ENCODE results near the gene MT1H.
"Not testable (repeated sequence)": the region's sequence is repeated elsewhere in the genome, so short reads cannot be mapped to it uniquely, and the experiment has no call there.

The MT1H gene

GRCh38 chr16:56669005-56669839 lies at the start of gene MT1H:
Gene MT1H, plus strand, starts transcription at chr16:56669814. Its CDS starts 71 bp downstream, at chr16:56669885.
- no peak within 1 kb of the TSS for H3K27ac ChIP-seq
- TF ChIP-seq ZFX (IDR thresholded peaks at IDR 0.05; ENCODE audit: borderline replicate concordance) (no peak), CTCF (IDR thresholded peaks at IDR 0.05) (no peak)

DNA sequence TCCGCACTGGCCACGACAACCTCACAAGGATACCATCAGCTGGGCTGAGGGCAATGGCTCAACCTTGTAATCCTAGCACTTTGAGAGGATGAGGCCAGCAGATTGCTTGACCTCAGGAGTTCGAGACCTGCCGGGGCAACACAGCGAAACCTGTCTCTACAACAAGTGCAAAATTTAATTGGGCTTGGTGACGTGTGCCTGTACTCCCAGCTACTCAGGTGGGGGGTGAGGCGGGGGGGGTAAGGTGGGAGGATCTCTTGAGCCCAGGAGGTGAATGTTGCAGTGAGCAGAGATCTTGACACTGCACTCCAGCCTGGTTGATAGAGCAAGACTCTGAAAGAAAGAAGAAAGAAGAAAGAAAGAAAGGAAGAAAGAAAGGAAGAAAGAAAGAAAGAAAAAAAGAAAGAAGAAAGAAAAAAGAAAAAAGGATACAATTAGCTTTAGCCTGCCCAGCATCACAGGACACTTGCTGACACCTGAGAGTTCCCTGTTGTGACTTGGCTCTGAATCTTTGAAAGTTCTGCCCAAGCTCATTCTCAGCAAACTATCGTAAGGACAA lies 49.2 kb upstream of the MT1H start:
- no peak overlapping the region for H3K27ac ChIP-seq
- TF ChIP-seq CTCF (IDR thresholded peaks at IDR 0.05) (no peak), ZFX (IDR thresholded peaks at IDR 0.05; ENCODE audit: borderline replicate concordance) (no peak)

DNA sequence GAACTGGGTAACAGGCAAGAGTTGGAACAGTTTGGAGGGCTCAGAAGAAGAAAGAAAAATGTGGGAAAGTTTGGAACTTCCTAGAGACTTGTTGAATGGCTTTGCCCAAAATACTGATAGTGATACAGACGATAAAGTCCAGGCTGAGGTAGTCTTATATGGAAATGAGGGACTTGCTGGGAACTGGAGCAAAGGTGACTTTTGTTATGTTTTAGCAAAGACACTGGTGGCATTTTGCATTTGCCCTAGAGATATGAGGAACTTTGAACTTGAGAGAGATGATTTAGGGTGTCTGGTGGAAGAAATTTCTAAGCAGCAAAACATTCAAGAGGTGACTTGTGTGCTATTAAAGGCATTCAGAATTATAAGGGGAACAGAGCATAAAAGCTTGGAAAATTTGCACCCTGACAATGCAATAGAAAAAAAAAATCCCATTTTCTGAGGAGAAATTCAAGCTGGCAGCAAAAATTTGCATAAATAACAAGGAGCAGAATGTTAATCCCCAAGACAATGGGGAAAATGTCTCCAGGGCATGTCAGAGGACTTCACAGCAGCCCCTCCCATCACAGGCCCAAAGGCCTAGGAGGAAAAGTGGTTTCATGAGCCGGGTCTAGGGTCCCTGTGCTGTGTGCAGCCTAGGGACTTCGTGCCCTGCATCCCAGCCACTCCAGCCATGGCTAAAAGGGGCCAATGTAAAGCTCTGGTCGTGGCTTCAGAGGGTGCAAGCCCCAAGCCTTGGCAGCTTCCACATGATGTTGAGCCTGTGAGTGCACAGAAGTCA lies 47.8 kb upstream of the MT1H start:
- not testable (repeated sequence) for H3K27ac ChIP-seq

DNA sequence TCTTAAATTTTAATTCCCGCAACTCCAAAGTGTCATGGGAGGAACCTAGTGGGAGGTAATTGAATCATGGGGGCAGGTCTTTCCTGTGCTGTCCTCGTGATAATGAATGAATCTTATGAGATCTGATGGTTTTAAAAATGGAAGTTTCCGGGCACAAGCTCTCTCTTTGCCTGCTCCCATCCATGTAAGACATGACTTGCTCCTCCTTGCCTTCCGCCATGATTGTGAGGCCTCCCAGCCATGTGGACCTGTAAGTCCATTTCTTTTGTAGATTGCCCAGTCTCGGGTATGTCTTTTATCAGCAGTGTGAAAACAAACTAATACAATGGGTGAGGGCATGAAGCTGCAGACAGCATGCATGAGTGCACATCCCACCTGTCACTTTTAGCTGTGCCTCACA lies 46.4 kb upstream of the MT1H start:
- not testable (repeated sequence) for H3K27ac ChIP-seq

DNA sequence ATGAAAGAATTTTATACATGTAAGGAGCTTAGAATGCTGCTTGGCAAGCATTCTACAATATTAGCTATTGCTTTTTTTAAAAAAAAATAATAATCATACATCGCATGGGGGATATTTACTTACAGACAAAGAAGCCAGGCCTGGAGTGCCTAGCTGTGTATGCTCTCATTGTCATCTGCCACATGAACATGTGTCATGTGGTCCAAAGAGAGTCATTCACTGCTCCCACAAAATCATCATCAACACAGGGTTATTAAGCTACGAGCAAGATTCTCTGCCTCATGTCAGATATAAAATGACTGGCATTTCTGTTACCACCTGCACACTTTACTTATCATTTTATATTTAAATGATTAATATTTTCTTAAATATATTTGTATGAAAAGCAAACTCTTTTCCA lies 46.0 kb upstream of the MT1H start:
- H3K27ac ChIP-seq, result no peak overlapping the region
- TF ChIP-seq CTCF (IDR thresholded peaks at IDR 0.05), result no peak
- TF ChIP-seq ZFX (IDR thresholded peaks at IDR 0.05; ENCODE audit: borderline replicate concordance), result no peak

GRCh38 chr16:56625140-56625942 lies 44.3 kb upstream of the MT1H start, which contains the start of gene MT1E:
Gene MT1E, plus strand, starts transcription at chr16:56625781. Its CDS starts 71 bp downstream, at chr16:56625852.
- H3K27ac ChIP-seq, result peak within 1 kb of the TSS; percentile 18; the same call in 1 of the 2 replicates
- TF ChIP-seq CTCF (IDR thresholded peaks at IDR 0.05) (no peak), ZFX (IDR thresholded peaks at IDR 0.05; ENCODE audit: borderline replicate concordance) (no peak)

DNA sequence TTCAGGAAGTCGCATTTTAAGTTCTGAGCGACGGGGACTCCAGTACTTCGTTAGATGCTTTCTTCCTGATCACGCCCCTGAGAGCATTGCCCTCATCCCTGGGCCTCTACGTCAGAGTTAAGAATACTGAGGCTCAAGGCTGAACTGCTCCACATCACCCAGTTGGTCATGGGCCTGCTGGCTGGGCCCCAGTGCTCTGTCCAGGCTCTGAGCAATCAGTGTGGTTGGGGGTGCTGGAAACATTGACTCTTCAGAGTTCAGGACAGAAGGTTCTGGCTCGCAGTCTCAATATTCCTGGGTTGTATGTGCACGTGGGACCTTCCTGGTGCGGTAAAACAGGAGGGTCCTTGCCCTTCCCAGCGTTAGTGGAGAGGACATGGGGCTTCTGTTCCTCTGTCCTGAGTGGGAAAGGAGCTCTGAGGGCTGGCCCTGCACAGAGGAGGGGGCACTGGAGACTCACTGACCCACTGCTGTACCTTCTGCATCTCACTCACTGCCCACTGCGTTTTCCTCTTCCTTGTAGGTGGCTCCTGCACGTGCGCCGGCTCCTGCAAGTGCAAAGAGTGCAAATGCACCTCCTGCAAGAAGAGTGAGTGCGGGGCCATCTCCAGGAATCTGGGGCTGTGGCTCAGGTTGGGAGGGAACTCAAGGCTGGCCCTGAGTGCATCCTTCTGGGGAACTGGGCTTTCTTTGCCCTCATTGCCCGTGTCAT lies 43.5 kb upstream of the MT1H start:
- H3K27ac ChIP-seq, result peak overlapping the region; percentile 18; the same call in 1 of the 2 replicates

More for the DNA sequence above, 43.5 kb upstream of the MT1H start:
- TF ChIP-seq ZFX (IDR thresholded peaks at IDR 0.05; ENCODE audit: borderline replicate concordance) (no peak), CTCF (IDR thresholded peaks at IDR 0.05) (no peak)
